Neuronal stem cell (in vitro differentiated cells): ENCODE data around the gene PAQR7.

ENCODE experiments used
- DNase-seq: peaks from one replicate; pipeline ENCODE4 v3.0.0-alpha.2; 2013; ENCODE audit warnings: low spot score
- H2AFZ ChIP-seq: one replicate; pipeline ENCODE4 v1.6.1; 2013; ENCODE audit warnings: mild to moderate bottlenecking, low read length, inconsistent platforms
- H2AK5ac ChIP-seq: 2 replicates; pipeline ENCODE4 v1.6.1; 2013; ENCODE audit warnings: low read depth, mild to moderate bottlenecking, inconsistent platforms, low read length, moderate library complexity, mixed read lengths
- H2BK120ac ChIP-seq: 2 replicates; pipeline ENCODE4 v1.6.1; 2013; ENCODE audit warnings: low read depth, mild to moderate bottlenecking, inconsistent platforms, low read length, moderate library complexity, mixed read lengths
- H2BK12ac ChIP-seq: one replicate; pipeline ENCODE4 v1.6.1; 2013; ENCODE audit warnings: low read length, inconsistent platforms
- H2BK15ac ChIP-seq: 2 replicates; pipeline ENCODE4 v1.6.1; 2013; ENCODE audit warnings: mild to moderate bottlenecking, low read length, inconsistent platforms, mixed read lengths
- H2BK5ac ChIP-seq: one replicate; pipeline ENCODE4 v1.6.1; 2013; ENCODE audit warnings: inconsistent platforms, mild to moderate bottlenecking, low read length, moderate library complexity
- H3K14ac ChIP-seq: one replicate; pipeline ENCODE4 v1.6.1; 2013; ENCODE audit warnings: low read length, inconsistent platforms
- H3K18ac ChIP-seq: 2 replicates; pipeline ENCODE4 v1.6.1; 2013; ENCODE audit warnings: low read length, inconsistent platforms
- H3K23ac ChIP-seq: 2 replicates; pipeline ENCODE4 v1.6.1; 2013; ENCODE audit warnings: low read depth, mild to moderate bottlenecking, mixed read lengths, low read length, inconsistent platforms; ENCODE audit not compliant: poor library complexity
- H3K27ac ChIP-seq: replicated peaks from 3 replicates; pipeline ENCODE4 v1.5.1; 2013; ENCODE audit warnings: low read length, inconsistent platforms
- H3K27me3 ChIP-seq, 3 experiments: 2 replicates each; pipeline ENCODE4 v1.6.1; 2013; ENCODE audit warnings: low read length in 3 of 3, mild to moderate bottlenecking in 2 of 3, inconsistent platforms in 1 of 3, low read depth in 1 of 3, mixed read lengths in 1 of 3, moderate library complexity in 1 of 3; ENCODE audit not compliant: control insufficient read depth in 3 of 3, insufficient read depth in 3 of 3
- H3K36me3 ChIP-seq, 2 donors: replicated peaks in 1 of 2; 2 replicates each; pipeline ENCODE4 v1.6.1; 2013; ENCODE audit warnings: low read length in 2 of 2; ENCODE audit not compliant: control insufficient read depth in 2 of 2, insufficient read depth in 2 of 2
- H3K4ac ChIP-seq: 2 replicates; pipeline ENCODE4 v1.6.1; 2013; ENCODE audit warnings: inconsistent platforms, mild to moderate bottlenecking, low read length, moderate library complexity
- H3K4me1 ChIP-seq, 2 donors: 1 replicate in 1 of 2; 2 replicates in 1 of 2; pipeline ENCODE4 v1.6.1; 2013; ENCODE audit warnings: low read length in 2 of 2, low read depth in 1 of 2; ENCODE audit not compliant: control insufficient read depth in 2 of 2, insufficient read depth in 1 of 2
- H3K4me2 ChIP-seq: one replicate; pipeline ENCODE4 v1.6.1; 2013; ENCODE audit warnings: mild to moderate bottlenecking, low read length, inconsistent platforms; ENCODE audit not compliant: insufficient read depth, poor library complexity, severe bottlenecking
- H3K4me3 ChIP-seq, 2 donors: 2 replicates each; pipeline ENCODE4 v1.5.1; 2013; ENCODE audit warnings: low read length in 2 of 2, mild to moderate bottlenecking in 2 of 2, inconsistent platforms in 1 of 2, moderate library complexity in 1 of 2
- H3K79me1 ChIP-seq: one replicate; pipeline ENCODE4 v1.6.1; 2013; ENCODE audit warnings: low read depth, mild to moderate bottlenecking, inconsistent platforms, low read length, moderate library complexity
- H3K9ac ChIP-seq: one replicate; pipeline ENCODE4 v1.6.1; 2013; ENCODE audit warnings: mild to moderate bottlenecking, low read depth, low read length, inconsistent platforms; ENCODE audit not compliant: poor library complexity
- H3K9me3 ChIP-seq, 2 donors: replicated peaks in 1 of 2; 2 replicates each; pipeline versions ENCODE3 to v1.6.1; 2013; ENCODE audit warnings: low read length in 2 of 2, mild to moderate bottlenecking in 2 of 2, inconsistent platforms in 1 of 2, low read depth in 1 of 2, mixed read lengths in 1 of 2, moderate library complexity in 1 of 2; ENCODE audit not compliant: control insufficient read depth in 2 of 2, insufficient read depth in 1 of 2
- H4K8ac ChIP-seq: one replicate; pipeline ENCODE4 v1.6.1; 2013; ENCODE audit warnings: low read depth, mild to moderate bottlenecking, inconsistent platforms, low read length, moderate library complexity
- H4K91ac ChIP-seq: one replicate; pipeline ENCODE4 v1.6.1; 2013; ENCODE audit warnings: low read length, low read depth, mild to moderate bottlenecking, inconsistent platforms; ENCODE audit not compliant: poor library complexity
- WGBS, 2 donors: extraction: QIAGEN DNeasy Blood & Tissue Kit; methylation state at CpG; one replicate each; pipeline ENCODE4 v1.1.7; 2013; ENCODE audit warnings: missing lambda C conversion rate in 2 of 2, mixed read lengths in 1 of 2; ENCODE audit not compliant: insufficient read length in 2 of 2, insufficient replicate concordance in 1 of 2; ENCODE audit errors: extremely low coverage in 2 of 2; 5-methylcytosine and 5-hydroxymethylcytosine counted together

The PAQR7 gene

GRCh38 chr1:25833158-25833557 lies 42.4 kb downstream of the PAQR7 start:
- no peaks in the 10 kb centered on the region for H3K9me3 ChIP-seq
- no peak overlapping the region for H3K27ac ChIP-seq
- no peaks in the 10 kb centered on the region for H3K79me1 ChIP-seq
- peaks cover 33 to 90% of the 10 kb centered on the region in 2 donors for H3K36me3 ChIP-seq
- no peak overlapping the region for H3K4ac ChIP-seq
- H2BK5ac ChIP-seq: no peak overlapping the region
- no peaks in the 10 kb centered on the region for H3K4me1 ChIP-seq
- H3K14ac ChIP-seq: no peak overlapping the region
- H3K23ac ChIP-seq: no peak overlapping the region
- no peak overlapping the region for H2AFZ ChIP-seq
- no peak overlapping the region for H2BK120ac ChIP-seq
- H2BK12ac ChIP-seq: no peak overlapping the region
- H3K27me3 ChIP-seq: no peaks in the 10 kb centered on the region
- no peak overlapping the region for H3K18ac ChIP-seq
- no peak overlapping the region for H3K4me2 ChIP-seq
- no peak overlapping the region for H2AK5ac ChIP-seq
- WGBS, 2 donors: no CpG with 5 or more reads among the region's 5 CpGs
- H4K8ac ChIP-seq: no peak overlapping the region
- no peak for DNase-seq
- no peak overlapping the region for H3K9ac ChIP-seq
- no peak overlapping the region for H2BK15ac ChIP-seq
- no peak overlapping the region for H4K91ac ChIP-seq
- H3K4me3 ChIP-seq: no peak overlapping the region

DNA sequence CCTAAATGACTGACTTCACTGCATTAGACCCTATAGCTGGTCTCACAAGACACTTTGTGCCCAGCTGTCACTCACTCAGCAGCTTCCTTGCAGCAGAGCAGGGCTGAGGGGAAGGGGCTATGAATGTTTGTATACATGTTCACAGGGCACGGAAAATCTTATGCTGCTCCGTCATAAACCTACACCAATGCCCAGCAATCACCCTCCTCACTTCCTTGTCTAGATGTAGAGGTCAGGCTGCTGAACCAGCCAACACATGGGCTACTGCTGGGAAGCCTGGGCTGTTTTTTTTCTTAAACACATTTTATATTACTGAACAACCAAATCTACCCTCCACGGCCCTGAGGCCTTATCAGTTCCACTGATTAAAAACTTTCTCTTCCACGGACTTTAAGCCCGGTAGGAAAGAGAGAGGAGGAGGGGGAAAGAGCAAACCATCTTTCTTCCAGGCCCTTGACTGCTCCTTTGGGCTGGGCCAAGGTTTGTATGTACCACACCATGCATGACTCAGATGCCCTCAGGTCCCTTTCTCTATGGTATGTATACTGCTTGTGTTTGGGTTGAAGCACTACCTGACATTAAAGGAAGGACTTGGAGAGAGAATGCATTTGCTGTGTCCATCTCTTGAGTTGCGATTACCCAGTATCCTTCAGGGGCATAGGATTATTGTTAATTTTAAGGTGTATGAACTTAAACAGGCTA lies 43.0 kb downstream of the PAQR7 start:
- Histone ChIP-seq H3K4ac (no peak overlapping the region), H2AFZ (no peak overlapping the region), H2BK12ac (no peak overlapping the region), H2BK15ac (no peak overlapping the region), H3K4me2 (no peak overlapping the region), H3K36me3 (peaks cover 33 to 96% of the 10 kb centered on the region in 2 donors), H2BK120ac (no peak overlapping the region), H4K91ac (no peak overlapping the region), H2BK5ac (no peak overlapping the region), H3K27me3 (no peaks in the 10 kb centered on the region), H3K18ac (no peak overlapping the region), H3K4me3 (no peak overlapping the region), H2AK5ac (no peak overlapping the region), H4K8ac (no peak overlapping the region), H3K27ac (no peak overlapping the region), H3K14ac (no peak overlapping the region), H3K79me1 (no peaks in the 10 kb centered on the region), H3K9me3 (no peaks in the 10 kb centered on the region), H3K9ac (no peak overlapping the region), H3K23ac (no peak overlapping the region), H3K4me1 (no peaks in the 10 kb centered on the region)
- DNase-seq: no peak
- no CpG with 5 or more reads among the region's 6 CpGs for WGBS, 2 donors

- Histone ChIP-seq H2BK5ac (no peak overlapping the region), H2BK15ac (no peak overlapping the region), H4K8ac (no peak overlapping the region), H2BK120ac (no peak overlapping the region), H3K27me3 (no peaks in the 10 kb centered on the region), H3K4ac (no peak overlapping the region), H3K79me1 (no peaks in the 10 kb centered on the region), H3K18ac (no peak overlapping the region), H2BK12ac (no peak overlapping the region), H3K4me3 (no peak overlapping the region), H3K9ac (no peak overlapping the region), H3K4me1 (no peaks in the 10 kb centered on the region), H3K23ac (no peak overlapping the region), H2AK5ac (no peak overlapping the region), H3K14ac (no peak overlapping the region), H3K4me2 (no peak overlapping the region), H2AFZ (no peak overlapping the region), H4K91ac (no peak overlapping the region), H3K36me3 (peaks cover 34 to 99% of the 10 kb centered on the region in 2 donors), H3K9me3 (no peaks in the 10 kb centered on the region), H3K27ac (no peak overlapping the region)
- no peak for DNase-seq
- no CpG with 5 or more reads among the region's 5 CpGs for WGBS, 2 donors
Measured at GRCh38 chr1:25831569-25832196, 43.8 kb downstream of the PAQR7 start.

- no peak overlapping the region for H2AFZ ChIP-seq
- H3K4me1 ChIP-seq: no peaks in the 10 kb centered on the region
- H3K27me3 ChIP-seq: no peaks in the 10 kb centered on the region
- no peak overlapping the region for H3K14ac ChIP-seq
- H3K9ac ChIP-seq: no peak overlapping the region
- no peak overlapping the region for H4K91ac ChIP-seq
- no peak overlapping the region for H4K8ac ChIP-seq
- no peak overlapping the region for H3K4me2 ChIP-seq
- no peak overlapping the region for H2AK5ac ChIP-seq
- H3K79me1 ChIP-seq: no peaks in the 10 kb centered on the region
- no peak overlapping the region for H2BK5ac ChIP-seq
- no peak overlapping the region for H2BK12ac ChIP-seq
- no peak overlapping the region for H3K23ac ChIP-seq
- no peak overlapping the region for H3K4me3 ChIP-seq
- no peak overlapping the region for H3K18ac ChIP-seq
- DNase-seq: no peak
- H3K27ac ChIP-seq: no peak overlapping the region
- H2BK15ac ChIP-seq: no peak overlapping the region
- H2BK120ac ChIP-seq: no peak overlapping the region
- no peak overlapping the region for H3K4ac ChIP-seq
- H3K36me3 ChIP-seq: peaks cover 35 to 98% of the 10 kb centered on the region in 2 donors
- WGBS, 2 donors: no CpG with 5 or more reads among the region's 1 CpG
- H3K9me3 ChIP-seq: no peaks in the 10 kb centered on the region
Measured at GRCh38 chr1:25829046-25829445, 46.5 kb downstream of the PAQR7 start.
